Fibroblast of mammary gland (primary cell): Measurements from ENCODE around the gene PWP1.
"Not testable (repeated sequence)": the region's sequence is repeated elsewhere in the genome, so short reads cannot be mapped to it uniquely, and the experiment has no call there.

Experiments used
- DNase-seq: peaks from one replicate; pipeline ENCODE4 v3.0.0-alpha.2; 2010; ENCODE audit warnings: low read depth
- H3K4me3 ChIP-seq: 2 replicates; pipeline ENCODE4 v1.5.1; 2011; ENCODE audit warnings: low read depth, mild to moderate bottlenecking, low read length, moderate library complexity; ENCODE audit not compliant: control insufficient read depth
- TF ChIP-seq, protein P1 (sequence below): conservative IDR thresholded peaks from 2 replicates; pipeline ENCODE4 v1.5.1; 2011; ENCODE audit warnings: low read depth, low read length, inconsistent platforms; ENCODE audit not compliant: control insufficient read depth, insufficient read depth

The PWP1 gene

DNA sequence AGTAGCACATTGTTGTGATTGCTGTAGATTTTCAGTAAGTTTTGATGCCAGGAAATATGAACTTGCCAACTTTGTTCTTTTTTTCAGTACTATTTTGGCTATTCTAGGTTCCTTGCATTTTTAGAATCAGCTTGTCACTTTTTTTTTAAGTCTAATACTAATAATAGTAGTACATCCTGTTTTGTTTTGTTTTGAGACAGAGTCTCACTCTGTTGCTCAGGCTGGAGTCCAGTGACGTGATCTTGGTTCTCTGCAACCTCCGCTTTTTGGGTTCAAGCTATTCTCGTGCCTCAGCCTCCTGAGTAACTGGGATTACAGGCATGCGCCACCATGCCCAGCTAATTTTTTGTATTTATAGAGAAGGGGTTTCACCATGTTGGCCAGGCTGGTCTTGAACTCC, 16.5 kb downstream of the PWP1 start:
- DNase-seq, result no peak
- TF ChIP-seq, protein P1, sequence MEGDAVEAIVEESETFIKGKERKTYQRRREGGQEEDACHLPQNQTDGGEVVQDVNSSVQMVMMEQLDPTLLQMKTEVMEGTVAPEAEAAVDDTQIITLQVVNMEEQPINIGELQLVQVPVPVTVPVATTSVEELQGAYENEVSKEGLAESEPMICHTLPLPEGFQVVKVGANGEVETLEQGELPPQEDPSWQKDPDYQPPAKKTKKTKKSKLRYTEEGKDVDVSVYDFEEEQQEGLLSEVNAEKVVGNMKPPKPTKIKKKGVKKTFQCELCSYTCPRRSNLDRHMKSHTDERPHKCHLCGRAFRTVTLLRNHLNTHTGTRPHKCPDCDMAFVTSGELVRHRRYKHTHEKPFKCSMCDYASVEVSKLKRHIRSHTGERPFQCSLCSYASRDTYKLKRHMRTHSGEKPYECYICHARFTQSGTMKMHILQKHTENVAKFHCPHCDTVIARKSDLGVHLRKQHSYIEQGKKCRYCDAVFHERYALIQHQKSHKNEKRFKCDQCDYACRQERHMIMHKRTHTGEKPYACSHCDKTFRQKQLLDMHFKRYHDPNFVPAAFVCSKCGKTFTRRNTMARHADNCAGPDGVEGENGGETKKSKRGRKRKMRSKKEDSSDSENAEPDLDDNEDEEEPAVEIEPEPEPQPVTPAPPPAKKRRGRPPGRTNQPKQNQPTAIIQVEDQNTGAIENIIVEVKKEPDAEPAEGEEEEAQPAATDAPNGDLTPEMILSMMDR, result no peak
- H3K4me3 ChIP-seq, result no peak overlapping the region

DNA sequence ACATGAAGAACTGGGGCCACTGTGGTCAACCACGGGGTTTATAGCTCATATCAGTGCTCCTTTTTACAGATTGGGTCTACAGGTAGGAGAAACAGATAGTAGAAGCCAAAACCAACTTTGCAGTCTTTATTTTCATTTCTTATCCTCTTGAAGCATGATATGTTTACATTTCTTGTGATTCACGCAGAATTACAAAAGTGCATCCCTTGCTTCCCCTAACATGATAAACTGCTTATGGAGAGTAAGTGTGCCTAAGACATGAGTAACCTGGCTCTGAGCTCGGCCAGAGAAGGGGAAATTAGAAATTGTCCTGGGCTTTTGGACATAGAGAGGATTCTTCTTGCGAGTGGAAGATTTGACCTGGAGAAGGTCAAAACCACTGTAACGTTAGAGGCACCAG, 18.4 kb downstream of the PWP1 start:
- DNase-seq, result no peak
- no peak overlapping the region for H3K4me3 ChIP-seq
- TF ChIP-seq, protein P1, result no peak

DNA sequence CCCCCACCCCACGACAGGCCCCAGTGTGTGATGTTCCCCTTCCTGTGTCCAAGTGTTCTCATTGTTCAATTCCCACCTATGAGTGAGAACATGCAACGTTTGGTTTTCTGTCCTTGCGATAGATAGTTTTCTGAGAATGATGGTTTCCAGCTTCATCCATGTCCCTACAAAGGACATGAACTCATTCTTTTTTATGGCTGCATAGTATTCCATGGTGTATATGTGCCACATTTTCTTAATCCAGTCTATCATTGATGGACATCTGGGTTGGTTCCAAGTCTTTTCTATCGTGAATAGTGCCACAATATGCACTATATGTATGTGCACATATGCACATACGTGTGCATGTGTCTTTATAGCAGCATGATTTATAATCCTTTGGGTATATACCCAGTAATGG, 19.9 kb downstream of the PWP1 start:
- H3K4me3 ChIP-seq, DNase-seq: not testable (repeated sequence)

DNA sequence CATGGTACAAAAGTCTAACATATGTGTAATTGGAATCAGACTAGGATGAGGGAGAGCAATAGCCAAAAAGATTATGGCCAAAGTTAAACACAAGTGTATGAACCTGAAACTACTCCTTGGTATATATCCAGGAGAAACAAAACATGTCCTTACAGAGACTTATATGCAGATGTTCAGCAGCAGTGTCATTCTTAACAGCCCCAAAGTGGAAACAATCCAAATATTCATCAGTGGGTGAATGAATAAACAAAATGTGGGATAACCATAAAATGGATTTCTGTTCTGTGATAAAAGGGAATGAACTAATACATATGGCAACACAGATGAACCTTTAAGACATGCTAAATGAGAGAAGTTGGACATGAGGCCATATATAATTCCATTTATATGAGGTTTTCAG, 30.2 kb downstream of the PWP1 start:
- no peak for DNase-seq
- no peak overlapping the region for H3K4me3 ChIP-seq
- TF ChIP-seq, protein P1, result no peak

DNA sequence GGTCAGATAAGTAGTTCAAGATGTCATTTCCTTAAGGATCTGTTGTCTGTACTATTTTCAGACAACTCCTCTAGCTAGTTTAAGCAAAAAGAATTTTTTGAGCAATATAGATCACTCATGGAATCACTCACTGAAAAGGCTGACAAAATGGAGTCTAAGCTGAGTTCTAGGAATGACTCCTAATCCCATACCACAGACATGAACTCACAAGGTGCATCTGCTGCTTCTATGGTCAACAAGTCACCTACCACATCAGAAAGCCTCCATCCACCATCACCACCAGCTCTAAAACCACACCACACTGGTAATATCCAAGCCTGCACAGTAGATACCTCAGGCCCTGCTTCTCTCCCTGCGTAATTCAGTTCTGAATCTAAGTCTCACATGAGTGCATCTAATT, 33.0 kb downstream of the PWP1 start:
- H3K4me3 ChIP-seq, result no peak overlapping the region
- TF ChIP-seq, protein P1, result no peak
- no peak for DNase-seq

DNA sequence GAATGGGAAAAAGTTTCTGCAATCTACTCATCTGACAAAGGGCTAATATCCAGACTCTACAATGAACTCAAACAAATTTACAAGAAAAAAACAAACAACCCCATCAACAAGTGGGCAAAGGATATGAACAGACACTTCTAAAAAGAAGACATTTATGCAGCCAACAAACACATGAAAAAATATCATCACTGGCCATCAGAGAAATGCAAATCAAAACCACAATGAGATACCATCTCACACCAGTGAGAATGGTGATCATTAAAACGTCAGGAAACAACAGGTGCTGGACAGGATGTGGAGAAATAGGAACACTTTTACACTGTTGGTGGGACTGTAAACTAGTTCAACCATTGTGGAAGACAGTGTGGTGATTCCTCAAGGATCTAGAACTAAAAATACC, 41.7 kb downstream of the PWP1 start:
- not testable (repeated sequence) for DNase-seq, H3K4me3 ChIP-seq

DNA sequence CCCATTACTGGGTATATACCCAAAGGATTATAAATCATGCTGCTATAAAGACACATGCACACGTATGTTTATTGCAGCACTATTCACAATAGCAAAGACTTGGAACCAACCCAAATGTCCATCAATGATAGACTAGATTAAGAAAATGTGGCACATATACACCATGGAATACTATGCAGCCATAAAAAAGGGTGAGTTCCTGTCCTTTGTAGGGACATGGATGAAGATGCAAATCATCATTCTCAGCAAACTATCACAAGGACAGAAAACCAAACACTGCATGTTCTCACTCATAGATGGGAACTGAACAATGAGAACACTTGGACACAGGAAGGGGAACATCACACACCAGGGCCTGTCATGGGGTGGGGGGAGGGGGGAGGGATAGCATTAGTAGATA, 42.1 kb downstream of the PWP1 start:
- H3K4me3 ChIP-seq, DNase-seq: not testable (repeated sequence)

- no peak for DNase-seq
- TF ChIP-seq, protein P1, result no peak
- no peak overlapping the region for H3K4me3 ChIP-seq
Observed at GRCh38 chr12:107730618-107731341, 45.2 kb downstream of the PWP1 start.
